Stimulated activated CD4-positive, alpha-beta T cell treated with anti-CD3 and anti-CD28 coated beads, Interleukin-1b, Interleukin-23, amount 100 ng/mL, for 4 hours (primary cell): ENCODE results near the gene PPP1R8.

ENCODE experiments used
- DNase-seq, 2 donors: peaks; one replicate each; pipeline ENCODE4 v3.0.0-alpha.2; 2020; ENCODE audit warnings: low read depth in 2 of 2

Gene PPP1R8

DNA sequence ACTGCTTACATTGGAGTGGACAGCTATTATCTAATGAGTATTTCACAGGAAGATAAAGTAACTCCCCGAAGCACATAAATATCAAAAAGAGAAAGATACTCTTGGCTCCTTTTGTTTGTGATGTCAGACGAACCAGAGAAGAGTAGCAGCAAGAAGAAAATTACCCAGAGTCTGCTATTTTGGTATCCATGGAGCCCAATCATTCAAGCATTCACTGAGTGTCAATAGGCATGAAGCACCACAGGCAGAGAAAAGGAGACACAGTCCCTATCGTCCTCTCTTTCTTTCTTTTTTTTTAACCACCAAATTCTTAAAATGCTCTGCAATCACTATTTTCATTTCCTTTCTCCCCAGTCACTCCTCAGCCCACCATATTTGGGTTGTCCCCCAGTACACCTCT, 63.9 kb downstream of the PPP1R8 start:
- no peak for DNase-seq
